EL (cell line): Measurements from ENCODE around the gene HDDC2.
A peak's percentile ranks its signal among the peaks of the same experiment; 100 is the strongest.
"Not testable (repeated sequence)": the region's sequence is repeated elsewhere in the genome, so short reads cannot be mapped to it uniquely, and the experiment has no call there.

Source experiments
- DNase-seq: peaks from one replicate; pipeline ENCODE4 v3.0.0-alpha.2; 2016

HDDC2 gene

GRCh38 chr6:125304970-125305660, 3.3 kb upstream of the HDDC2 start:
- DNase-seq: no peak

DNA sequence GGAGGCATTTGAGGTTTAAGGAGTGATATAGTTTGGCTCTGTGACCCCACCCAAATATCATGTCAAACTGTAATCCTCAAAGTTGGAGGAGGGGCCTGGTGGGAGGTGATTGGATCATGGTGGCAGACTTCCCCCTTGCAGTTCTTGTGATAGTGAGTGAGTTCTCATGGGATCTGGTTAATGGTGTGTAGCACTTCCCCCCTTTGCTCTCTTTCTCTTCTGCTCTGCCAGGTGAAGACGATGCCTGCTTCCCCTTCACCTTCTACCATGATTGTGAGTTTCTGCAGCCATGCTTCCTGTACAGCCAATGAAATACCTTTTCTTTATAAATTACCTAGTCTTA, 1.7 kb upstream of the HDDC2 start:
- DNase-seq: no peak

DNA sequence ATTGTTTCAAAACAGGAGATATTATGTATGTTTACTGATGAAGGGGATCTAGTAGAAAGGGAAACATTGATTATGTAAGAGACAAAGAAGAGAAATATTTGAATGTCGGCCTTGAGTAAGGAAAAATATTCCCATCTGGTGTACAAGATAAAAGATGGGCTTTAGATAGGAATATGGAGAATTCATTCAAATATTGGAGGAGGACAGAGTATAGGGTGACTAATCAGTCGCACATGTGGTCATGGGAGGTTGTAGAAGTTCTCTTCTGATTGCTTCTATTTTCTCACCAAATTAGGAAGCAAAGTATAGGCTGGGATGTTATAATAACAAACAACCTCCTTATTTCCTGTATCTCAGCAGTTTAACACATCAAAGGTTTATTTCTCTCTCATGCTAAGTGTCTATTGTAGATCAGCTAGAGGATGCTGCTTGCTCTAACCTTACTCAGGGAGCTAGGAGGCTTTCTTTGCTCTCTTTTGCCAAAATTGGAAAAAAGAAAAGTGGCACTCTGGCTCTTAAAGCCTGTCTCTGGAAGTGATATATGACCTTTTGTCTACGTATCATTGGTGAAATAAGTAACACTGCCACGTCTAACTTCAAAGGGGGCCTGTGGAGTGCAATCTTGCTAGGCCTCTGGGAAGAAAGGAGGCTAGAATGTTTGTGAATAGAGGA, 1.2 kb upstream of the HDDC2 start:
- DNase-seq: peak; percentile 26

DNA sequence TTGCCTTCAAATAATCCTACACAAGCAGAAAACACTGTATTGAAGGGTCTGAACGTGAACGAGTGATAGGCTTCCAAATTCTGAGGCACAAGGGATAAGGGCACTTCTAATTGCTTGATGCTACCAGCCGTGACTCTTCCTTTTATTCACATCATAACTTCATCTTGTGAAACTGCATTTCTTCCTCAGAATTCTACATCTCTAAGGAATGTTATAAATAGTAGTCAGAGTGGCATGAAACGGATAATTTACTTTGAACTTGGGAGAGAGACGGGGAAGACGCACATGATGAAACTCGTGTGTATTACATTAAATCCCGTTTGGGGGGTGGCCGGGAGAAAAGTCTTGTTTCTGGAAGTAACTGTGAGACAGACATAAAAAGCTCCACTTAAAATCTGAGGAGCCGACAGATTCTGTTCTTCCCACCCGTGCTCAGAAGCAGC, 754 bp downstream of the HDDC2 start:
- DNase-seq: peak; percentile 12

DNA sequence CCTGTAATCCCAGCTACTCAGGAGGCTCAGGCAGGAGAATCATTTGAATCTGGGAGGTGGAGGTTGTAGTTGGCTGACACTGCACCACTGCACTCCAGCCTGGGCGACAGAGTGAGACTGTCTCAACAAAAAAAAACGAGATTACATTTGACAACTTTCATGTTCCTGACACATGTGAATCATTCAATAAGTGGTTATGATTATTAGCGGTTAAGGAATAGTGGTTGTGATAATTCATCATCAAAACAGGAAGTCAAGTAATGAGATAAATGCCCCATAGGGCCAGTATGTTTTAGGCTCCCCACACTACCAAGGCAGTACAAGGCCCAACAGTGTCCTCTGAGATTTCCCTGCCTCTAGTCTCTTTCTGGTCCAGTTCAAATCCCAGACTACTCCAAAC, 2.5 kb downstream of the HDDC2 start:
- DNase-seq: no peak

GRCh38 chr6:125296471-125296870, 5.3 kb downstream of the HDDC2 start:
- no peak for DNase-seq

- DNase-seq: no peak
Observed at GRCh38 chr6:125294925-125295324, 6.8 kb downstream of the HDDC2 start.

DNA sequence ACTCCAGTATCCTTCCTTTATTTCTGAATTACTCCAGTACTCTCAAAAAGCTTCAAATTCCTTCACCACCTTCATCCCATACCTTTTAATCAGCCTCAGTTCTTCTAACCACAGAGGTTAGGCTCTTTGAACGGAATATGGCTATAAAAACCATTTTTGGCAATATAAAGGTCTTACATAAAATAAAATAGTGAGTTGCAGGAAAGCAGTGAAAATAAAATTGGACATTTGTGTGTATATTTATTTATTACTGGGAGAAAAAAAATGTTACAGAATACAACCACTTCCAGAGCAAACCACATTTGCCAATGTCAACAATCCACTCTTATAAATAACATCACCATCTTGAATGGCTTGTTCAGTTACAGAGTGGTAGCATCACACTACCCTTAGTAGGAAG, 7.7 kb downstream of the HDDC2 start:
- peak; percentile 34 for DNase-seq

- DNase-seq: no peak
Observed at GRCh38 chr6:125293587-125293986, 8.2 kb downstream of the HDDC2 start.

DNA sequence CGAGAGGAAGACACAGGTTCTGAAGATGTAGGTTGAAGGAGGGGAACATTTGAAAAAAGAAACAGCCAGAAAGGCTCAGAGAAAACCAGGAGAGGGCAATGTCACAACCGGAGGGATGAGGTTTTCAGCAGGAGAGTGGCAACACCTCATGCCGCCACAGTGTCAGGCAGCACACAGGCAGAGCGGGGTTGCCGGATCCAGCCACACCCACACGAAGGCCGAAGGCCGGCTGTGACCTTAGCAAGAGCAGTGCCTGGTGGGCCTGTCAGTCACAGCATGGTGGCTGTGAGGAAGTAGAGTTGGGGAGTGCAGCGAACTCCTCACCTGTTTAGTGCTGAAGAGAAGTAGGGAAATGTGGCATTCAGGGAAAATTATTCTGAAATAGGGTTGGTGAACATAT, 14.0 kb downstream of the HDDC2 start:
- DNase-seq: no peak

- no peak for DNase-seq
Observed at GRCh38 chr6:125285936-125286335, 15.8 kb downstream of the HDDC2 start.

GRCh38 chr6:125285353-125285752, 16.4 kb downstream of the HDDC2 start:
- no peak for DNase-seq

DNA sequence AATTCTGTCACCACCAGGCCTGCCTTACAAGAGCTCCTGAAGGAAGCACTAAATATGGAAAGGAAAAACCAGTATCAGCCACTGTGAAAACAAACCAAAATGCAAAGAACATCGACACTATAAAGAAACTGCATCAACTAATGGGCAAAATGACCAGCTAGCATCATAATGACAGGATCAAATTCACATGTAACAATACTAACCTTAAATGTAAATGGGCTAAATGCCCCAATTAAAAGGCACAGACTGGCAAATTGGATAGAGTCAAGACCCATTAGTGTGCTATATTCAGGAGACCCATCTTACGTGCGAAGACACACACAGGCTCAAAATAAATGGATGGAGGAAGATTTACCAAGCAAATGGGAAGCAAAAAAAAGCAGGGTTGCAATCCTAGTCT, 19.3 kb downstream of the HDDC2 start:
- DNase-seq: not testable (repeated sequence)

- DNase-seq: not testable (repeated sequence)
Observed at GRCh38 chr6:125280370-125281035, 21.3 kb downstream of the HDDC2 start.

DNA sequence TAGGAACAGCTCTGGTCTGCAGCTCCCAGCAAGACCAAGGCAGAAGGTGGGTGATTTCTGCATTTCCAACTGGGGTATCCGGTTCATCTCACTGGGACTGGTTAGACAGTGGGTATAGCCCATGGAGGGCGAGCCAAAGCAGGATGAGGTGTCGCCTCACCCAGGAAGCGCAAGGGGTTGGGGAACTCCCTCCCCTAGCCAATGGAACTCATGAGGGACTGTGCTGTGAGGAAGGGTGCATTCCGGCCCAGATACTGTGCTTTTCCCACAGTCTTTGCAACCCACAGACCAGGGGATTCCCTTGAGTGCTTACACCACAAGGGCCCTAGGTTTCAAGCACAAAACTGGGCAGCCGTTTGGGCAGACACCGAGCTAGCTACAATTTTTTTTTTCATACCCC, 21.8 kb downstream of the HDDC2 start:
- DNase-seq: no peak

DNA sequence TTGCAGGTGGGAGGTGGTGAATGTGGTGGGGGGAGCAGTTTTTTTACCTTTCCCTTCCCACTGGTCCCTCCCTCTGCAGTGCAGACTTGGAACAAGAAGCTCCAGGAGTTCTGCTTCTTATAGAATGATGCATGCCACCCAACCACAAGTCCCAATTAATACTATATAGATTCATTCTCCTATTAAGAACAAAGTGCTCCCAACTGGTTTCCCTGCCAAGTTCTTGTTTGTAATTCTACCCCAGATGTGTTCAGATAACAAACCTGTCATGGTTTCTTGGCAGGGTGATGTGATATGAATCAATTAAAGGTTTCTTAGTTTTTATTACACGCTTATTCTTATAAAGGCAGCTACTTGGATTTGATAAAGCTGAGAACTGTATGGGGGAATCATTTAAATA, 23.9 kb downstream of the HDDC2 start:
- DNase-seq: no peak

DNA sequence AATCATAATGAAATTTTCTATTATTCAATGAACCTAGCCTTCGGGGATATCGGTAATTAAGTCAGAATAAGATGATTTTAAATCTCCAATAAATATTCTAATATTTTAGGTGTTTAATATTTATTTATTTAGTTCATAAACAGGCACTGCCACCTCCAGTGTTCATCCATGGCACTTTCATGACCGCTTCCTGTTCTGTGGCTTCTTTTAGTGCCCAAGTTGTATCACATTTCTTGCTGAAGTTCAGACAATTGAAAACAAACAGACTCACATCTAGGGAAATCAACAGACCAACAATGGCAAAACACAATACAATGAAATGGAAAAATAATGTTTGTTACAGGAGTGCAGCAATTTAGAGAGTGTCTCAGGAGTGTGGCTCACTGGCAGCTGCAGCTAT, 26.0 kb downstream of the HDDC2 start:
- DNase-seq: no peak

DNA sequence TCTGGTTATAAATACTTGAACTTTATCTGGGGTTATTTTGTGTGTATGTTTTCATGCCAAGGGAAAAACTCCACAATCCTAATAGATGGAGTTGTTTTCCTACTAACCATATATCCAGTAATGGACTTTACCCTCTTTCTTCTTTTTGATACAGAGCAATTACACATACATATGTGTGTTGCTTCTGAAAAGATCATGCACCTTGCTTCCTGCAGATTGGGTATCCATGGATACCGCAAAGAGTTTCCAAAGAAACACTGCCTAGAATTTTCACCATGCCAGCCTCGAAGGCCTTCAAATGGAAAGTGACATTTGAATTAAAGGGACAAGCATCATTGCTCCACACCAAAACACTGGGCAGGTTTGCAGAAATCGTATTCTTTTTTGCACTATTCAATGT, 26.8 kb downstream of the HDDC2 start:
- DNase-seq: no peak

GRCh38 chr6:125273965-125274364, 27.8 kb downstream of the HDDC2 start:
- DNase-seq: peak; percentile 42

- DNase-seq: no peak
Observed at GRCh38 chr6:125273251-125273650, 28.5 kb downstream of the HDDC2 start.

DNA sequence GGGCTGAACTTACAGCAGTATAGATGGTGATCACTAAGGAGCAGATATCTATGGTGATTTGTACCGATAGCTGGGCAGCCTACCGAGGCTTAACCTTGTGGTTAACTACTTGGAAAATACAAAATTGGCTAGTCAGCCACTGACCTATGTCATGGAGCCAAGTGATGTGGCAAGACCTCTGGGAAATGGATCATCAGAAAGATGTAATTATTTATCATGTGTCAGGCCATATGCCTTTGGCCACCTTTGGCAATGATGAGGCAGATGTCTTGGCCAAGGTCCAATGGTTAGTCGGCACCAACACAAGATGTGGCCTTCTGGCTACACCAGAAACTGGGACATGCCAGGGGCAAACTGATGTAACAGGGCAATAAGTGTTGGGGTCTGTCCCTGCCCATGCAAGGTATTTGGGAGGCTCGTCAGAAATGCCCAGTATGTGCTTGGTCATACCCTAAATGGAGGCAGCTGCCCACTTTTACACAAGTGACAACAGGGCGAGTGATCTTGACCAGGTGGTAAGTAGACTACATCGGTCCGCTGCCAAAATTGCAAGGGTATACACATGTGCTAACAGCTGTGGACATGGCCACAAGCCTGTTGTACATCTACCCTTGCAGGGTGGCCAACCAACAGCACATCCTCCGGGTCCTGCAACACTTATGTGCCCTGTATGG, 30.1 kb downstream of the HDDC2 start:
- DNase-seq: no peak

DNA sequence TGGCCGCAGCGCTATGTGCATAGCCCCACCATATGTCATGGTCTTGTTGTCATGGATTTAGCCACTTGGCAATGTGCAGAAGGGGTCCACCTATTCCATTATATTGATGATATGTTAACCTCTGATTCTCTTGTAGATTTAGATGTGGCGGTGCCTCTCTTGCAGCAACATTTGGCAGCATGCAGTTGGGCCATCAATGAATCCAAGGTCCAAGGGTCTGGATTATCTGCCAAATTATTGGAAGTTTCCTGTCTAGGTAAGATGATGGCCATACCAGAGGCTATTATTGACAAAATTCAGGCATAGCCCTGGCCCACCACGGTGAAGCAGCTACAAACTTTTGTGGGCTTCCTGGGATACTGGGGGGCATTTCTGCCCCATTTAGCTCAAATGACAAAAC, 31.4 kb downstream of the HDDC2 start:
- no peak for DNase-seq

GRCh38 chr6:125269328-125269985, 32.3 kb downstream of the HDDC2 start:
- no peak for DNase-seq
